Ishikawa (cell line): ENCODE data around the gene MT1A.

Experiments
- CEBPB ChIP-seq: IDR thresholded peaks from 2 replicates; pipeline ENCODE4 v1.6.1; 2012
- CREB1 ChIP-seq: IDR thresholded peaks from 2 replicates; pipeline ENCODE4 v1.6.1; 2012; ENCODE audit warnings: low read depth
- EGR1 ChIP-seq: IDR thresholded peaks from 2 replicates; pipeline ENCODE4 v1.6.1; 2012
- EP300 ChIP-seq: IDR thresholded peaks from 2 replicates; pipeline ENCODE4 v1.6.1; 2012; ENCODE audit warnings: borderline replicate concordance
- FOXM1 ChIP-seq: IDR thresholded peaks from 2 replicates; pipeline ENCODE4 v1.6.1; 2012; ENCODE audit warnings: low read depth, borderline replicate concordance
- MAX ChIP-seq: IDR thresholded peaks from 2 replicates; pipeline ENCODE4 v1.6.1; 2012
- NFIC ChIP-seq: IDR thresholded peaks from 2 replicates; pipeline ENCODE4 v1.6.1; 2012
- RAD21 ChIP-seq: IDR thresholded peaks from 2 replicates; pipeline ENCODE4 v1.6.1; 2012; ENCODE audit warnings: low read depth
- REST ChIP-seq: IDR thresholded peaks from 2 replicates; pipeline ENCODE4 v1.6.1; 2012; ENCODE audit warnings: low read depth, mild to moderate bottlenecking
- TAF1 ChIP-seq: IDR thresholded peaks from 2 replicates; pipeline ENCODE4 v1.6.1; 2012; ENCODE audit warnings: low read depth, mild to moderate bottlenecking
- TCF12 ChIP-seq: IDR thresholded peaks from 2 replicates; pipeline ENCODE4 v1.6.1; 2012; ENCODE audit warnings: low read depth
- TEAD4 ChIP-seq: IDR thresholded peaks from 2 replicates; pipeline ENCODE4 v1.6.1; 2012
- USF1 ChIP-seq: IDR thresholded peaks from 2 replicates; pipeline ENCODE4 v1.6.1; 2012
- YY1 ChIP-seq: IDR thresholded peaks from 2 replicates; pipeline ENCODE4 v1.6.1; 2012; ENCODE audit warnings: low read depth
- ZBTB7A ChIP-seq: IDR thresholded peaks from 2 replicates; pipeline ENCODE4 v1.6.1; 2012; ENCODE audit warnings: low read depth

The MT1A gene

GRCh38 chr16:56632848-56633365, 5.6 kb upstream of the MT1A start:
- TF ChIP-seq FOXM1 (no peak), ZBTB7A (no peak), NFIC (no peak), TAF1 (no peak), REST (no peak)

- TF ChIP-seq CREB1 (no peak), REST (no peak), FOXM1 (no peak), RAD21 (no peak), CEBPB (no peak), ZBTB7A (no peak)
These were observed 4.9 kb upstream of the MT1A start for GRCh38 chr16:56633535-56633934.

GRCh38 chr16:56634715-56635440, 3.6 kb upstream of the MT1A start:
- TF ChIP-seq EP300, result no peak

- TF ChIP-seq USF1, result no peak
- no peak for TF ChIP-seq REST
- no peak for TF ChIP-seq EP300
- TF ChIP-seq CEBPB, result no peak
- no peak for TF ChIP-seq NFIC
- no peak for TF ChIP-seq CREB1
- no peak for TF ChIP-seq YY1
- TF ChIP-seq TEAD4, result no peak
- TF ChIP-seq MAX, result no peak
- no peak for TF ChIP-seq FOXM1
- TF ChIP-seq EGR1, result no peak
- TF ChIP-seq RAD21, result no peak
- no peak for TF ChIP-seq TAF1
- TF ChIP-seq TCF12, result no peak
- TF ChIP-seq ZBTB7A, result no peak
These were observed 3.0 kb upstream of the MT1A start for GRCh38 chr16:56635441-56635967.

- no peak for TF ChIP-seq REST
These were observed 1.7 kb upstream of the MT1A start for GRCh38 chr16:56636616-56637413.
